GM08714 (cell line): ENCODE results near the gene ZCCHC14.
"Not testable (repeated sequence)": the region's sequence is repeated elsewhere in the genome, so short reads cannot be mapped to it uniquely, and the experiment has no call there.

Experiments
- H3K4me3 ChIP-seq: fragments of 200-500 bp; sonication (Bioruptor generic); 2 replicates; pipeline ENCODE4 v1.5.1; 2014; ENCODE audit warnings: mild to moderate bottlenecking, low read length, inconsistent platforms
- ZNF274 ChIP-seq: IDR thresholded peaks from 2 replicates; pipeline ENCODE4 v1.6.1; 2012; ENCODE audit warnings: mild to moderate bottlenecking, low read depth, low read length

The ZCCHC14 gene

GRCh38 chr16:87495578-87496446 lies 3.0 kb upstream of the ZCCHC14 start:
- H3K4me3 ChIP-seq: no peak overlapping the region
- TF ChIP-seq ZNF274: no peak

DNA sequence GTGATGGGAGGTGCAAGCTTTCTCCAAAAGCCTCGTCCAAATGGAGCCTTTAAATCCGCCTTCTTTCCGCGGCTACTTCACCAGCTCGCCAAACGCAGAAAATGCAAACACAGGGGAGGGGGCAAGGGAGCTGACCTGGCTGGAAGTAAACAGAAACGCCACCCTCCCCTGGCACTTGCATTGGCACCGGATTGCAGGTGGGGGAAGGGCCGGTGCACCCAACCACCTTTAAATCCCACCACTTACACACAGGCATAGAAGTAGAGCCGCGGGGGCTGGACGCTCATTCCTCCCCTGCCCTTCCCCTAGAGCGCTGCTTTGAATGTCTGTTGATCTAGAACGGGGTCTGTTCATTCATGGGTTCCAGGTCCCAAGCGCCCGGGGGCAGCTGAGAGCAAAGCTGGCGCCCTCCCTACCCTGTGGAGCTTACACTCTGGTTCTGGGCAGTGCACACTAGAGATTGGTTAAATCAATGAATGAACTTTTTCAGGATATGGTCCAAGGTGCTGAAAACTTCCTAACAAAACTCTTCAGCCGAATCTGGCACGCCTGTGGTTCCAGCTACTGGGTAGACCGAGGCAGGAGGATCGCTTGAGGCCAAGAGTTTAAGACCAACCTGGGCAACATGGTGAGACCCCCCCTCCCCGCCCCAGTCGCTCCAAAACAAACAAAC lies 920 bp upstream of the ZCCHC14 start:
- TF ChIP-seq ZNF274: no peak
- peak overlapping the region; percentile 53; the same call in 1 of the 2 replicates for H3K4me3 ChIP-seq

GRCh38 chr16:87492291-87492630 lies 563 bp downstream of the ZCCHC14 start:
- no peak for TF ChIP-seq ZNF274
- peak overlapping the region; percentile 51; the same call in 1 of the 2 replicates for H3K4me3 ChIP-seq

- H3K4me3 ChIP-seq: no peak overlapping the region
These were observed 1.1 kb downstream of the ZCCHC14 start for GRCh38 chr16:87491522-87492290.

GRCh38 chr16:87490799-87491521 lies 1.9 kb downstream of the ZCCHC14 start:
- H3K4me3 ChIP-seq: peak overlapping the region; percentile 14; the same call in 1 of the 2 replicates

More at GRCh38 chr16:87491522-87492290, 1.1 kb downstream of the ZCCHC14 start:
- no peak for TF ChIP-seq ZNF274

DNA sequence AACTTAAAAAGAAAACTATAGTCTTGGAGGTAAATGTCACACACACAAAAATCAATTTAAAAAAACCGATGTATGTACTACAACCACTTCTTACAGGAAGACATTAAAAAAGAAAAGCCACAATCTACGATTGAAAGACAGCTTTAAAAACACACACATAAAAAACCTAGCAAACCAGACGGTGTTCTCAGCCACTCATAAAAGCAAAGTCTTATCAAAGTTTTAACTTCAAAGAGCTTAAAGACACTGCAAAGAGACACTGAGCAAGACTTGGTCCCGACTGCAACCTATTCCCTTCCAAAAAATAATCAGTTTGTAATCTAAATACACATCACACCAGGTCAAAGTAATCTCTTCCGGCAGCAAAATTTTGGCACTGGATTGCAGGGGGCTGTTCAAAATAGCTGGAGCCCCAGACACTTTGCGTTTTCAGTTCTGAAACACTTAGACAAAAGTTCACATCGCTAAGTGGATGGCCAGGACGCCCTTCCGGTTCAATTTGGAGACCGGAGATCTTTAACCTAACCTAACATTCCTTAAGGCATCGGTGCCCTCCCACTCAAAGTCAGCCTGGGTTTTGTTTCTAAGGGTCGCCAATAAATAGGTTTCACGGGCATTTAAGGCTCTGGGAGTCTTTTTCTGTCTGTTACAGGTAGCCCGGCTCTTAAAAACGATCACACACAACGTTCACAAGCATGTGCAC lies 2.6 kb downstream of the ZCCHC14 start:
- peak overlapping the region; percentile 14; the same call in 1 of the 2 replicates for H3K4me3 ChIP-seq
- TF ChIP-seq ZNF274: no peak

DNA sequence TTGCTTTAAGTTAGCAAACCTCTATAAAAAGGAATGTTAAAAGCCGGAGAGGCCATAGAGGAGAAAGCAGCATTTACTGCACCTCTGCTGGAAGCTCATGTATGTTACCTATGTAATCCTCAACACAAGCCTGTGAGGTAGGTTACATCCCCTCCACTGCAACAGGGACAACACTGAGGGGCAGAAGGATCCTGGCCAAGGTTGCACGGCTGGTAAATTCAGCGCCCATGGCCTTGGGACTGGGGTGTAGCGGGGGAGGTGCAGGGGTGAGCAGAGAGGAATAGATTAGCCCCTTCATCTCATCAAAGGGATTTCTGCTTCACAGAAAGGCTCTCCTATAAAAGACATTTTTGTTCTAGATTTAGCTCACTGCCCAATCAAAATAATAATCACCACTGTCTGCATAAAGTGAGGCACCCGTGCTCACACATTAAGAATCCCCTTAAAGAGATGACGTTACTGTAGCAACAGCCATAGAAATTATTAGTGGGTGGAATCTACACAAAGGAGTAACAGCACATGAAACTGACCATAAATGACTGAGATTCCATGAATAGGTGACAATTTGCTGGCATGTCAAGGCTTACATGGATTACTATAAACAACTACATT lies 3.3 kb downstream of the ZCCHC14 start:
- no peak overlapping the region for H3K4me3 ChIP-seq
- no peak for TF ChIP-seq ZNF274

GRCh38 chr16:87488960-87489359 lies 3.9 kb downstream of the ZCCHC14 start:
- not testable (repeated sequence) for H3K4me3 ChIP-seq

DNA sequence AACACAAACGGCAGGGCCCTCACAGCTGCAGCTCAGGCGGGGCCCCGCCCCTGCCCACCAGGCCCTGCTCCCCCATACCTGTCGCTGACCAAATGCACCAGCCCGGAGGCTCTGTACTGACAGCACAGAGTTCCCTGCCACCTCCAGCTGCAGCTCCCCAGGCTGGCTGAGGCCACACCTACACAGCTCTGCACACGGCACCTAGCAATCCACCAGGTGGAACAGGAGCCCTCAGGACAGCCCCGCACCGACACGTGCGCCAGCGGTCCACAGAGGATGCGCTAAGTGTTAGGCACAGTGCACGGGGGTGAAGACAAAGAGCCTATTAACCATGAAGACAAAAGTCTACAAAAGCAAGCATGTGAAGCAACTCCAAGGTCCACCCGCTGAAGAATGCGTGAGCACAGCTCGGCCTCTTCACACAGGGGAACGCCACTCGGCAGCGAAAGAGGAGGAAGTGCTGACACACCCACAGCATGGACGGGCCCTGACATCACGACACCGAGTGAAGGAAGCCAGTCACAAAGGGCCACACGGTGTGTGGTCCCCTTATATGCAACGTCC lies 5.4 kb downstream of the ZCCHC14 start:
- no peak for TF ChIP-seq ZNF274
- H3K4me3 ChIP-seq: no peak overlapping the region

DNA sequence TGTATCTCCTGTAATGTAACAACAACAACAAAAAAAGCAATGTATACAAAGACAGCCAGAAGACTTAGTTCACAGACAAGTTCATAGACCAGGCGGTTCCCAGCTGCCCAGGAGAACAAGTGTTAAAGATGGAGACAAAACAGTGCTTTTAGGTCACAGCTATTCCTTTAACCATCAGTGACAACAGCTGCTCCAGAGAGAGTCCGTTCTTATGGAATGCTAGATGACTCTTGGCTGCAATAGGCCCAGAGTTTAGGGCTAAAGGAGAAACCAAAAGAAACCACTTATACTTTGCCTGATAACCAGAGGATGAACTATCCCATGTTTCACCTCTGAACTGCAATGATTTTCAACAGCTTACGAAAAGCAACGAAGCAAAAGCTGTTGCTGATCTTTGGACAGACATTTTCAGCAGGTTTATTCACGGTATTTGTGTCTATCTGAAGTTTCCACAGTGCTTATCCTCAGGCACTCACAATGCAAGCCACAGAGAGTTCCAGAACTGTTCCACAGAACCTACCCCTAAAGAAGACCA lies 6.0 kb downstream of the ZCCHC14 start:
- no peak for TF ChIP-seq ZNF274
- no peak overlapping the region for H3K4me3 ChIP-seq

GRCh38 chr16:87486282-87486681 lies 6.5 kb downstream of the ZCCHC14 start:
- no peak for TF ChIP-seq ZNF274
- no peak overlapping the region for H3K4me3 ChIP-seq

DNA sequence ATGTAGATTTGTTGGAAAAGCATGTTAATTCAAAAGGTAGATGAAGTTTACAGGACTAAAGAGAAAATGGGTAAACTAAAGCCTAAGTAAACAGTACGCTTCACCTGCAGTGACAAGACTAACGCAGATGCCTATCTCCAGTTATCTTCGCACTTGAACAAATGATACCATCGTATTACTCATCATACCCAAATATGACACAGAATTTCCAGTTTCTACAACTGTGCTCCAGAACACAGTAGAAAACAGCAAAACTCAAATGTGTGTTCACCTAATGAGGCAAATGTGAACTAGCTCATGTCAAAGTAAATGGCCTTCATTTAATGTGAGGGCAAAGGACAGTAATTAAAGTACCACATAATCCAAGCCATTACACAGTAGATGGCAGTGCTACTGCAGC lies 7.0 kb downstream of the ZCCHC14 start:
- not testable (repeated sequence) for H3K4me3 ChIP-seq
